HuH-7 (cell line): ENCODE measurements around the gene CORO1C.

Experiments used
- DNase-seq: peaks from one replicate; pipeline ENCODE4 v3.0.0; 2011; ENCODE audit warnings: low spot score

CORO1C gene

GRCh38 chr12:108614041-108614440 is 117.3 kb downstream of the CORO1C start:
- no peak for DNase-seq

GRCh38 chr12:108613548-108613947 is 117.8 kb downstream of the CORO1C start:
- no peak for DNase-seq

GRCh38 chr12:108612788-108613282 is 118.5 kb downstream of the CORO1C start:
- no peak for DNase-seq

- DNase-seq = peak; percentile 48
These were observed 119.4 kb downstream of the CORO1C start for GRCh38 chr12:108611884-108612415.

DNA sequence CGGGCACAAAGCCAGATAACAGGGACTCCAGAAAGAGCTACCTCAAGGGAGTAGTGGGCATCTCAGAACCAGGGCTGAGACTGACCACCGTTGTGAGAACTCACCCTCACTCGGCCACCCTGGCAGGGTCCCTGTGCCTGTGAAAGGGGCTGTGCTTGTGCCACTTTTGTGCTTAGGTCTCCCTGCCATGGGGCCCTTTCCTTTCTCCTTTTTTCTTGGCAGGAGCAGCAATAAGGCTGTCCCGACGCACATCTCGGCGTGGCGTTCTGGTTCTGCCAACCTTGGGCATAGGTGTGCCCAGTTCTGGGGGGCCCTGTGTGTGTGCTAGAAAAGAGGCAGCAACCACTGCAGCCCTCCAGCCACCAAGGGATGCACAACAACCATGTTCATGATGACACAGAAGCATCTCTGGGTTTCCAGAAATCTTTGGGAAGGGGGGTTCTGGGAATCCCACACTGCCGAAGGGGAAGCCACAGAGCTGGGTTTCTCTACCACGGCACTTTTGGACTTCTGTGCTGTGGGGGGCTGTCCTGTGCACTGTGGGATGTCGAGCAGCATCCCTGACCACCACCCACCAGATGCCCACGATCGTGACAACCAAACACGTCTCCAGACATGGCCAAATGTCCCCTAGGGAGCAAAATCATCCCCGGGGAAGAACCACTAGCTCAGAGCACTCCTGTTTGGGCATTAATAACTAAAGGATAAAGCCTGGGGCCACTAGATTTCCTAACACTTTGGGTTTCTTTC is 120.3 kb downstream of the CORO1C start:
- no peak for DNase-seq

GRCh38 chr12:108610336-108610815 is 120.9 kb downstream of the CORO1C start:
- no peak for DNase-seq

GRCh38 chr12:108609537-108610335 is 121.6 kb downstream of the CORO1C start:
- no peak for DNase-seq

DNA sequence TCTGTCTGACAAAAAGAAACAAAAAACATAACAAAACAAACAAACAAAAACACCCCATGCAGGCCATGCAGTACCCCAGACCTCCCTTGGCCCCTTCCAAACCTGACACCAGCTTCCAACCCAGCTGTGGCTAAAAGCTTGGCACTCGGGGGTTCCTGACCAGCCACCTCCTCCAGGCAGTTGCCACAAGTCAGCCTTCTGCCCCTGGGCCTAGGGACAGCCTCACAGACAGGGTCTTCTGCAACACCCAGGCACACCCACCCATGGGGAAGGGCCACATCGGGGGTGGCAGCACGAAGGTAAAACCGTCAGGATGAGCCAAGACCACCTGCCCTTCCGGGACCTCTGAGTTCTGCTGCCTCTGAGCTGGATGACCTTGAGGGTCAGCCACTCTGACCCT is 122.7 kb downstream of the CORO1C start:
- DNase-seq = no peak

DNA sequence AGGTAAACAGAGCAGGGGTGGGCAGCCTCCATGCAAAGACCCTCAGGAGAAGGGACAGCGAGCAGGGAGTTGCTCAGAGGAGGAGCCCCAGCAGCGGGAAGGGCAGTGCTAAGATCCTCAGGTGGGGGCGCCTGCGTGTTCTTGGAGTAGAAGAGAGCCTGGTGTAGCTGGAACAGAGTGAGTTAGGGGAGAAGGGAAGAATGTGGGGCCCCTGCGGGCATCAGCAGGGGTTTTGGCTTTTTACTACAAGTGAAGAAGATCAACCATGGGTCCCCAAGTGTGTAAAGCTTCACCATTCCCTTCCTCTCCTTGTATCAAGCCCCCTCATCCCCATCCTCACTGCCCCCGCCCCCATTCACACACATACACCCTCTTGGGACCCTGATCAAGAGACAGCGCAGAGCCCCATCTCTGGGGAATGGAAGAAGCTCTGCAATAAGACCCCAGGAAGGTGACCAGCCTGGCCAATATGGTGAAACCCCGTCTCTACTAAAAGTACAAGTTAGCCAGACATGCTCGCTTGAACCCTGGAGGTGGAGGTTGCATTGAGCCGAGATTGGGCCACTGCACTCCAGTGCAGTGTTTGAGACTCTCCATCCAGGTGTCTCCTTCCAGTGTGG is 123.2 kb downstream of the CORO1C start:
- DNase-seq = no peak

DNA sequence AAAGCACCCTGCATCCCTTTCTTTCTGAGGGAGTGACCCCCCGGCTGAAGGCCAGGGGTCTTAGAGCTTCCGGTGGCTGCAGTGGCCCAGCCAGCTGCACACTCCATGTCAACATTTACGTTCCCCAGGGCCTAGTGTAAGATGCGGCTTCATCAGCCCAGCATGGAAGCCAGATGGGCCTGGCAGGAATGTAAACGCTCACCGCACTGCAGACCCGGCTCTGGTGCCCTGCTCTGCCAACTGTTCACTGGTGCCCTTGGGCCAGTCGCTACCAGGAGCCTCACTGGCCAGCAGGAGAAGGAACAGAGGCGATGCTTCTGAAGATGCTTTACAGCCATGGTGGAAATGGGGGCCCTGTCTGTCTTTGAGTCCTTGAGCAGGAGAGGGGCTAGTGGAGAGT is 124.8 kb downstream of the CORO1C start:
- no peak for DNase-seq

DNA sequence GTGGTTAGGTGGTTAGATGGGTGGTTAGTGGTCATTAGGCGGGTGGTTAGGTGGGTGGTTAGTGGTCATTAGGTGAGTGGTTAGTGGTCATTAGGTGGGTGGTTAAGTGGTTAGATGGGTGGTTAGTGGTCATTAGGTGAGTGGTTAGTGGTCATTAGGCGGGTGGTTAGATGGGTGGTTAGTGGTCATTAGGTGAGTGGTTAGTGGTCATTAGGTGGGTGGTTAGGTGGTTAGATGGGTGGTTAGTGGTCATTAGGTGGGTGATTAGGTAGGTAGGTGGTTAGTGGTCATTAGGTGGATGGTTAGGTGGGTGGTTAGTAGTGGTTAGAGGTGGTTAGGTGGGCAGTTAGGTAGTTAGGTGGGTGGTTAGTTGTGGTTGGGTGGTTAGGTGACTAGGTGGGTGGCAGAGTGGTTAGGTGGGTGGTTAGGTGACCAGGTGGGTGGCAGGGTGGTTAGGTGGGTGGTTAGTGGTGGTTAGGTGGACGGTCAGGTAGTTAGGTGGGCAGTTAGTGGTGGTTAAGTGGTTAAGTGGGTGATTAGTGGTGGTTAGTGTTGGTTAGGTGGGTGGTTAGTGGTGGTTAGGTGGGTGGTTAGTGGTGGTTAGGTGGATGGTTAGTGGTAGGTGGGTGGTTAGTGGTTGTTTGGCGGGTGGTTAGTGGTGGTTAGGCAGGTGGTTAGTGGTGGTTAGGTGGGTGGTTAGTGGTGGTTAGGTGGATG is 125.5 kb downstream of the CORO1C start:
- DNase-seq = no peak

DNA sequence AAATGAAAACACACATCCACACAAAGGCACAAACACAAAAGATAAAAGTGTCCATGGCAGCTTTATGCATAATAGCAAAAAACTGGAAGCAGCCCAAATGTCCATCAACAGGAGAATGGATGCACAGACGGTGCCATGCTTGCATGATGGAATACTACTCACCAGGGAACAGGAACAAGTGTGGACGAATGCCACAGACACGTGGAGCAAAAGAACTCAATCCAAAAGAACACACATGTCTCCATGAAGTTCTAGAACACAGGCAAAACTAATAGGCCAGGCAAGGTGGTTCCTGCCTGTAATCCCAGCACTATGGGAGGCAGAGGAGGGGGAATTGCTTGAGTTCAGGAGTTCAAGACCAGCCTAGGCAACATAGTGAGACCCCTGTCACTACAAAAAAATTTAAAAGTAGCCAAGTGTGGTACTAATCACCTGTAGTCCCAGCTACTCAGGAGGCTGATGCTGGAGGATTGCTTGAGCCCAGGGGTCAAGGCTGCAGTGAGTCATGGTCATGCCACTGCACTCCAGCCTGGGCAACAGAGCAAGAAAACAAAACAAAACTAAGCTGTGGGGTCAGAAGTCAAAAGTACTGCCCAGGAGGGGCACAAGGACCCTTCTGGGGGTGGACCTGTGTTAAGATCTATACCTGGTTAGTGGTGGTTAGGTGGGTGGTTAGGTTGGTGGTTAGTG is 126.2 kb downstream of the CORO1C start:
- DNase-seq = no peak

DNA sequence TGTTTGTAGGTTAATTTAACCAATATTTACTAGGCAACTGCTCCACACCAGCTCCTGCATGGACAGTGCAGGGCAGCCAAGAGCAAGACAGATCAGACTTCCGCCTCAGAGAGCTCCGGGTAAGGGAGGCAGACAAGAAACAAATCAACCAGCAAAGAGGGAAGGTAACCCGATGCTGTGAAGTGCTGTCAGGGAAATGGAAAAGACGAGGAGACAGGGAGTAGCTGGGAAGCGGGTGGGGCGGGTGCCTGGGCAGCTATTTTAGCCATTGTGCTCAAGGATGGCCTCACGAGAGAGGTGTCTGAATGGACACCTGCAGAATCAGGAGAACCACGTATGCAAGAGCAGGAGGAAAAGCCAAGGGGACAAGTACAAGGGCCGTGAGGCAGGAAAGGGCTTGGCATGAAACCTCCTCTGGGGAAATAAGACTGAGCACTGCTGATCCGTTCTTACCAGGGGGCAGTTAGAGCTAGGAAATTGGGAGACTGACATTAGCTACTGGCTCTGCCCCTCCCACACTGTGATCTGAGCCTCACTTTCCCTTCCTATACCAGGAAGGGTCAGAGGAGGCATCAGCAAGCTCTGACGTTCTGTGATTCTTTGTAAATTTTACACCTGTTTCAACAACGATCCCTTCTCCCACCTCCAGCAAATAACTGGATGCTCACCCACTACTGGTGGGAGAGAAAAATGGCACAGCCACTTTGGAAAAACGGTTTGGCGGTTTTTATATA is 126.9 kb downstream of the CORO1C start:
- DNase-seq = no peak

GRCh38 chr12:108603743-108604142 is 127.6 kb downstream of the CORO1C start:
- DNase-seq = no peak

DNA sequence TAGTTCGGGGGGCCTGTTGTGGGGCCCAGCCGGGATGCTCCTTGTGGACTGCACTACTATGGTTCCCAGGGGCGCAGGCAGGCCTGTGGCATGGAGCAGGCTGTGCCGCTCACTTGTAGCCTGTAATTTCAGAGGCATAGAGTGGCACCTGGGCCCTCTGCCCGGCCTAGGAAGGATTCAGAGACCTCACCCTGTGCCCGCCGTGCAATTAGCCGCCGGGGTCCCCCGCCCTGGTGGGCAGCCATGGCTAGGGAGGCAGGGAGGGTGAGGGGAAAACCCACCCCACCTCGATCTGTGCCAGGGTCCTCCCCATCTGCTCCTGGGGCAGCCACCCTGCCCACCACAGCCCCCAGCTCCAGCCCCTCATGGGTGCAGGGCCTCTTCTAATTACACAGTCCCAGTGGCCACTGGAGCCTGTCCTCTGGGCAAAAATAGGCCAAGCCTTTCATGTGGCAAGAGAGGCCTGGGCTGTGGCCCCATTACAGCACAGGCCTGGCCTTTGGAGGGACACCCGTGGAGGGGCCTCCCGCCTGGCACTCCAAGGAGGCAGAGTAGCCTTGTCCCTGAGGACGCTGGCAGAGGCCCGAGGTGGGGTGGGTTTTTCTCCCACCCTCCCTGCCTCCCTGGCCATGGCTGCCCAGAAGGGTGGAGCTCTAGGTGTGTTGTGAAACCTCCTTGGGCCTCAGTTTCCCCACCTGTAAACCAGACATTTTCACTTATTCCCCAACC is 128.2 kb downstream of the CORO1C start:
- DNase-seq = no peak

DNA sequence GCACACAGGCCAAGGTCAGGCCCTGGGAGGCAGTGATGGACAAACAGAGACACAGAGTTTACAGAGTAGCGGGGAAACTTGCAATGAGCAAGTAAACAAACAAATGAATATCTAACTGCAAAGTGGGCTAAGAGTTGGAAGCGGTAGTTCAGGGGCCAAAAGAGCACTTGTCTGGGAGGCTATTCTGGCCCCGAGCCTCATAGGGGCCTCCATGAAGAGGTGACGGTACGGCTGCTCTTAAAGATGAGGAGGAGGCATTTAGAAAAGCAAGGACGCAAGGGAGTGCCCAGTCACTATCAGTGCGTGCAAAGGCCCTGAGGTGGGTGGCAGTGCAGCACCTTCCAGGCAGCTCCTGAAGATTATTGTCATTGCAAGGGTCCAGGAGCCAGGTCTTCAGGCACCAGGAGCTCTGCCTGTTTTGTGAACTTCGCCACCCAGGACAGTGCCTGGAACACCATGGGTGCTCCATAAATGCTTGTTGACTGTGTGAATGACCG is 129.1 kb downstream of the CORO1C start:
- DNase-seq = no peak

DNA sequence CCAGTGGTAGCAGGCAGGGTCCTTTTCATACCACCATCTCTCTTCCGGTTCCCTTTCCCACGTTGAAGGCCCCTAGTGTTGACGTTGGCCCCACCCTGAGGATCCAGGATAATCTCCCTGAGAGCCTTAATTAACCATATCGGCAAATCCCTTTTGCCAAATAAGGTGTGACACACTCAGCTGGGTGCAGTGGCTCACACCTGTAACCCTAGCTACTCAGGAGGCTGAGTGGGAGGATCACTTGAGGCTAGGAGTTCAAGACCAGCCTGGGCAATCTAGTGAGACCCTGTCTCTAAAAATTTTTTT is 130.7 kb downstream of the CORO1C start:
- no peak for DNase-seq

- no peak for DNase-seq
These were observed 131.2 kb downstream of the CORO1C start for GRCh38 chr12:108599948-108600701.

DNA sequence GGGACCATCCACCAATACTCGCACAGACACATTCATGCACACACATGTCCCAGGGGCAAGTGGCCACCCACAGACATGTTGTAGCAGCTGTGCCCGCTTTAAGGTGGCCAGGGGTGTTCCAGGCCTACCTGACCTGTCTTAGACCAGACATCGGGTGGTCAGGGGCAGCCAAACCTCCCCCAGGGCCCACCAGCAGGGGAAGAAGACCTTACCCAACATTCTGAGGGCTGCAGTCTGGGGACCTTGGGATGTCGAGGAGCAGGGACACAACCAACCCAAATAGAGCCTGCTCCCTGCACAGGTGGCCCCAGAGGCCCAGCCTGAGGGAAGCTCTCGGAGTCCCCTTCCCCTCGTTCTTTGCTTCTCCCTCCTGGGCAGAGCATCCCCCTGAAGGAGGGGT is 131.8 kb downstream of the CORO1C start:
- no peak for DNase-seq
